CD1c-positive myeloid dendritic cell (primary cell): ENCODE measurements around the gene SLC24A4.

Experiments
- DNase-seq: peaks from one replicate; pipeline ENCODE4 v3.0.0-alpha.2; 2016; ENCODE audit errors: extremely low spot score

The SLC24A4 gene

DNA sequence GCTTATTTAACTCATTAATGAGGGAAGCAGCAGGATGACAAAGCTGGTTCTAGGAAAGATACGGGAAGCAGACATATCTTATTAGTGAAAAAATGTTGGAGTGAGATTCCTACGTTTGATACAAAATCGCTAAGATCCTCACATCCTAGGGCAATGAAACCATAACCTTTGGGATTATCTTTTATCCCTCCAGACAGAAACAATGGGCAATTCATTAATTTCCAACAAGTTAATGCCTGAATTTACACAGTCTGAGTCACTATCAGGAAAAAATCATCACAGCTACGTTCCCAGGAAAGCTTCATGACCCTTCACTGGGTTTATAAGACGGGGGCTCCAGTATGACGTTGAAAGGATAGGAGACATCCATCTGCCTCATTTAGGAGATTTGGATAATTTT lies 45.0 kb downstream of the SLC24A4 start:
- no peak for DNase-seq

DNA sequence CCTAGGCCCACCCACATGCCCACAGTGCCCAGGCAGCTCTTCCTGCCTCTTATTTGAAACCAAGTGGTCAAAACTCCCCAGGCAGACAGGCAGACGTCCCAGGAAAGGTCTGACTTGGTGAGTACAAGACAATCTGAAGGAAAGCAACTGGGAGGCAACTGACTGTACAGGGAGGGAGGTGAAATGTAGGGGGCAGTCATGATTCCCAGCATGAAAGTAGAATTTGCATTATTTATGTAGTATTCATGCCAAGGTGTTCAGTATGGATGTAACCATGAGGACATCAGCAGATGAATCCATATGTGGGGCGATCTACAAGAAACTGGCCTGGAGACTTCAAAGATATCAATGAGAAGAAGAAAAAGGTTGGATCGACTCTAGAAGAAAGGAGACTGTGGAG lies 46.1 kb downstream of the SLC24A4 start:
- DNase-seq = no peak

DNA sequence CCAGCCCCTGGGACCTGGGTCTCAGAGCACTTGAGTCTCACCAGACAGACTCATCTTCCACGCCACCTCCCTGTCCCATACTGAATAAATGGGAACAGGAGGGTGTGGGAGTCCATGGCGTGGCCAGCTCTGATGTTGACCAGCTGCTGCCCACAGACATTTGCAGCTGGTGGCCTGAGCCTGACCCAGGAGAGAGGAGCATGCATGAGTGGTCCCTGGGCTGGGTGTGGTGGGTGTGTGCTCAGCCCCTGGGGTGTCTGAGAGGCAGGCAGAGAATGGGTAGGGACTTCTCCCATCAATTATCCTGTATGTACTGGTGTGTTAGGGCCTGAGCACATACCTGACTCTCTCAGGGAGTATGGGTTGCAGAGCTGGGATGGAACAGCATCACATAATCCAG lies 49.3 kb downstream of the SLC24A4 start:
- no peak for DNase-seq

DNA sequence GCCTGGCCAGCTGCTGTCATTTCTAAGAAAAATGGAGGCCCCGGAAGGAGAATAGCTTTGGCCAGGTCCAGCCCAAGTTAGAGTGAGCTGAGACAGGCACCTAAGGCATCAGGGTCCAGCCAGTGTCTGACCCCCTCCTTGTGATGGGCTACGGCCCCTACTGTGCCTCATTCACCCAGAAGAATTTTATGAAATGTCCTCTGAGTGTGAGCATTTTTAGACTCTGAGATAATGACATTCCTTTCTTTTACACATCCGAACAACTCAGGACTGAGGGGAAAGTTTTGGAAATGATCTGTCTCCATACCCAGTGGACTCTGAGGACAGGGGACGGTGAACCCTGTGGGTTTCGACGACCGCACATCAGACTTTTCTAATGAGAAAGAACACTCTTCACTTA lies 50.4 kb downstream of the SLC24A4 start:
- no peak for DNase-seq

DNA sequence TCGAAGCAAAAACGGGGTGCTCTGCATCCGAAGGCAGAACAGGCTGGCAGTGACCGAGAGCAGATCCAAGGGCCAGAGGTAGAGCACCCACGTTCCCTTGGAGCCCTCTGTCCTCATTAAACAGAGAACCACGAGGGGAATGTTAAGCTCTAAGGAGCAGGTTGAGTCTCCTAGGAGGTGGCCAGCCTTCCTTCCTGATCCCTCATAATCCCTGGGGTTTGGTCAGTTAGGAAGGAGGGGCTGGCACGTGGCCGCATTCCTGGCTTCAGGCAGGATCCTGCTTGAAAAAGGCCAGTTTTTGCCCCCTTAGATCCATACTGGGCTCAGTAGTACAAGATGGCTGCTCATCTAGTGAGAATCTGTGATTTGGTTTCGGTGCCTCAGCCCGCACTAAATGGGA lies 57.2 kb downstream of the SLC24A4 start:
- DNase-seq = no peak

DNA sequence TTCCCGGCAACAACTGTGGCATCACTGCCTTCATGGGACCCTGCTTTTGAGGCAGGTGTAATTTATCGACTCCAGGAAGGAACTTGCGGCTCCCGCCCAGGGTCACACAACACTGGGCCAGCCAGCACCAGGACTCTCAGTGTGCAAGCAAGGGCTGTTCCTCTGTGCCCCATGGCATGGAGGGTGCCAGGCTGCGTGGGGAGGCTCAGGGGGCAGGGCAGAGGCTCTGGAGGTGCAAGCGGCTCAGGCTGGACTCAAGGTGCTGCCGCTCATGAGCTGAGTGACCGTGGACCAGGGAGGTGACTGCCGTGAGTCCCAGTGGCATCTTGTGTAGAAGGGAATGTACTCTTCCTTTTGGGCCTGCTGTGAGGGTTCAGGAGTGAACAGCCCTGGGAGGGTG lies 57.6 kb downstream of the SLC24A4 start:
- DNase-seq = no peak

DNA sequence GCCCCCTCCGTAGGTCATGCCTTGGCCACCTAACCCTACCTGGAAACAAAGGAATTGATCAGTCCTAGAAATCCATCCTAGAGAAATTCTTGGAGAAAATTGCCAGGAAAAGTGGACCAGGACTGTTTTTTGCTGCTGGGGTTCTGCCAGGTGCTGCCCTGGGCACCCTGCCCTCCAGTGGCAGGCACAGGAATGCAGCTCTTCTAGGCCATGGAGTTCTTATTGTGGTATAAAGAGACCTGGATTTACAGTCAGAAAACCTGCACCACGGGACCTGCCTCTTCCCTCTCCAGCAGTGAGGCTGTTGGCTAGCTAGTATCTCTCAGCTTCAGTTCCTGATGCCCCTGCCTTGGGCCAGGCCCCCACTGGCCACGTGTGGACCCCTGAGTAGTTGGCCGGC lies 59.7 kb downstream of the SLC24A4 start:
- no peak for DNase-seq

DNA sequence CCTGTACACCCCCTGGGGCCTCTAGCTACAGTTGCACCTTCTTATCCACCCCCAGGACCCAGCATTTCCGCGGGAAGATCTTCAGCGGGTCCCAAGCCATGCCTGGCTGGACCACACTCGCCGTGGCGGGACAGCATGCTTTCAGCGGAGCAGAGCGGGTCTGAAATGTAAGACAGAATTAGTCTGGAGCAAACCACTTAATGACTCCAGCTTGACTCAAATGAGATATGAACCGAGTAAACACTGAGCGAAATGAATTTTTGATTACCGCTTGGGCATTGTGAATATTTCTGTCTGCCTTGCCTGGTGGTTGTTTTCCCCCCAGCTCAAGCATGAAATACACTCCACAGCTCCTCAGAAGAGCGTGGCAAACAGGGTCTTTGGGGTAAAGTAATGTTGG lies 60.8 kb downstream of the SLC24A4 start:
- no peak for DNase-seq

DNA sequence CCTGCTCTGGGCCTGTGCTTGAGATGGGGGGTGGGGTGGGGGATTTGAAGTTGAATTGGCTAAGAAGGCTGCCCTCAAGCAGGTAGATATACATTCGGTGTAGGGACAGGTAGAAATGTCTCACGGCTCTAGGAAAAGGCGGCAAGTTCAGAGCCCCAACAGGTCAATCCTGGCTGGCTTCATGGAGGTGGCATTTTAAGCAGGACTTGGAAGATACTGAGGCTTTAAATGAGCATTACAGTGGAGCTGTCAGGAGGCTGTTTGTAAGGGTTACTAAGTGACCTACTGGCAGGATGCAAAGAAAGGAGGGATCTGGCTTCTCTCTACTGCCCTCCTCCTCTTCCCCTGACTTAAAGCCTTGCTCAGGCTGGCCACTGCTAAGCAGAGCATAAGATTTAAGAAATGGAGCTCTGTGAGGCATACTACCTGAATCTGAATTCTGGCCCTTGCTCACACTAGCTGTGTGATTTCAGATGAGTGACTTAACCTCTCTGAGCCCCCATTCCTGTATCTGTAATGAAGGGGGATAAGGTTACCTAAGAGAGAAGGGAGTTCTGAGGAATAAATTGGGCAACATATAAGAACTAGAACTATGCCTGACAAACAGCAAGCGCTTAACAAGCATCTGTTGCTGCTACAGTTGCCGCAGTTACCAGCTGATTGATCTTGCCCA lies 61.6 kb downstream of the SLC24A4 start:
- no peak for DNase-seq

DNA sequence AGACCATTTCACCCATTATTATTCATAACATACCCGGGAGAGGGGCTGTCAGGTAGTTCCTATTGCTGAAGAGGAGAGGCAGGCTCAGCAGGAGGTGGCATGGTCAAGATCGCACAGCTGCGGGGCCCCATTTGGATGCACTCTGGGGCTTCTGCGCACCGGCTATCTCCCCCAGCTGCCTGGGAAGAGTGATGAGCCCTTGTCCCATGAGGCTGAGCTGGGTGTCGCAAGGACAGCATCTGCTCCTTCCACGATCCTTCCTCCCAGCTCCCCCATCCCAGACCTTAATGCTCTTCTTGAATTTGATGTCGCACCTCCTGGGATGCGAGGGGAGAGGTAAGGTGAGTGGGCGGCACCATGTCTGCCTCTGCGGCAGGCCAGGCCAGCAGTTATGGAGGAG lies 62.6 kb downstream of the SLC24A4 start:
- no peak for DNase-seq

DNA sequence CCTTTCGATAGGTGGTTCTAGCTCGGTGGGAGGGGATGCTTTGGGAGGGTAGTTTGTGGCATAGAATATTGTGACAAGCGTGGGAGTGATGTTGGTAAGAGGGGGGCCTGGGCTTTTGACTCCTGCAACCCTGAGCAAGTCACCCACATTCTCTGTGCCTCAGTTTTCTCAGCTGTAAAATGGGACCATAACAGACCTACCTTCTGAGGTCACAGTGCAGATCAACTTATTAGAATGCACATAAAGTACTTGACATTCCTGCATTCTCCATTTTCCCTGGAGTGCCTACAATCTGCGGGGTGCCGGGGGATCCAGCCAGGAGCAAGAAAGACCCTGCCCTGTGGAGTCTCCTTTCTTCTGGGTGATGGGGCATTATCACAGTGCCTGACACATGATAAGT lies 63.2 kb downstream of the SLC24A4 start:
- DNase-seq = no peak

DNA sequence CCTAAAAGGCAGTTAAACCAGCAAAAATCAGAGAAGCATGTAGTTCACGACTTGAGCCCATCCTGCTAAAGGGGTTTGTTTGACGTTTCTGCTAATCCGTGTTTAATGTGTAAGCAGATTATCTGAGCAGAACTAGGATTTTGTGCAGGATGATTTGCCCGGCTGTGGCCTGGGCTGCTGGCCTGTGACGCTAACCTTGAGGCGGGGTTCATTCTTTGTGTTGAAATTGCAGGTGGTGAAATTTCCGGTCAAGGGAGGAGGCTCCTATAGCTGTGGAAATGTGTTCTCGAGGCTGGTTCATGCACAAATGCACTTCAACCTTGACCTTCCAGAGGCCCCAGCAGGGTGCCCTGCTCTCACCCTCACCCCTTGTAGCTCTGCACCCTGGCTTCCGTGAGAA lies 63.7 kb downstream of the SLC24A4 start:
- DNase-seq = peak; percentile 80

DNA sequence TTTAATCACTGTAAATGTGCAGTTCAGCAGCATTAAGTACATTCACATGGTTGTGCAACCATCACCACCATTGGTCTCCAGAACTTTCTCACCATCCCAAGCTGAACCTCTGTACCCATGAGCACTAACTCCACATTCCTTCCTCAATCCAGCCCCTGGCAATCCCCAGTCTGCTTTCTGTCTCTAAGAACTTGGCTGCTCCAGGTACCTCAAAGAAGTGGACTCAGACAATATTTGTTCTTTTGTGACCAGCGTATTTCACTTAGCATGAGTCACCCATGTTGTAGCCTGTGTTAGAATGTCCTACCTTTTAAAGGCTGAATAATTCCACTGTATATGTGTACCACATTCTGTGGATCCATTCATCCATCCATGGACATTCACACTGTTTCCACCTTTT lies 64.6 kb downstream of the SLC24A4 start:
- no peak for DNase-seq

DNA sequence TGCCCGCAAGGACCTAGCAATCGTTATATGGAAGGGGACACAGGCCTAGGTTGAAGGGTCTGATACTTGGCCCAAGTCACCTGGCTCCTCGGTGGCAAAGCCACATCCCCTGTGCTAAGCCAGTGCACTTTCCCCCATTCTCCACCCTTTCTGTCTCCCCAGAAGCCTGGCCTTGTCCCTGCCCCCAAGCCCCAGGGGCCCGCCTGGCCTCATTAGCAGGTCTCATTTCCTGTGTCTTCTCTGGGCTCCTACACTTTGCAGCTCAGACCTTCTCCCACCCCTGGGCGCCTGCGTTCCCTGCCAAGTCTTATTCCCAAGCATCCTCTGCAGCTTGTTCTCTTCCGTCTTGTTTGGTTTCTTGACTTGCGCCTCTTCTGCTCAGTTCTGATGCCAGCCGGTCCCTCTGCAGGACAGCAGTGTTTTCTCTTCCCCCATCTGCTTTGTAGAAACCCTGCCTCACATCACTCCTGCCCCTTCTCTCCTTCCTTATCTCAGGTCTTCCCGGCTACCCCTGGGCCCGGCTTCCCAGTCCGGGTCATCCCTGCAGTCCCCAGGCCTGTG lies 66.7 kb downstream of the SLC24A4 start:
- DNase-seq = no peak

DNA sequence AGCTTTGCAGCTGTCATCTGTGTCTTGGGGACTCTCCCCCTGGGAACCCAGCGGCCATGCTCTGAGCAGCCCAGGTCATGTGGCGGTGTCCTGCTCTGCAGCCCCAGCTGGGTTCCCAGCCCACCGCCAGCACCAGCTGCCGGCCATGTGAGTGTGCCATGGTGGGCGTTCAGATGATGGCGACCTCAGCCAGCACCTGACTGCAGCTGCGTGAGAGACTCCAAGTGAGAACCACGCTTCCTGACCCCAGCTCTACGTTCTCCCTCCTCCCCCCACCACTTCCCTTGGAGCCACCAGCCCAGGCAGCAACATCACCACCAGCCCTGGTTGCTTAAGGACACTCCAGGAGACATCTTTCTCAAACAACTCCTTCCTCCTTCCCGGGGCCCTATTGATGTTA lies 68.8 kb downstream of the SLC24A4 start:
- peak; percentile 63 for DNase-seq

DNA sequence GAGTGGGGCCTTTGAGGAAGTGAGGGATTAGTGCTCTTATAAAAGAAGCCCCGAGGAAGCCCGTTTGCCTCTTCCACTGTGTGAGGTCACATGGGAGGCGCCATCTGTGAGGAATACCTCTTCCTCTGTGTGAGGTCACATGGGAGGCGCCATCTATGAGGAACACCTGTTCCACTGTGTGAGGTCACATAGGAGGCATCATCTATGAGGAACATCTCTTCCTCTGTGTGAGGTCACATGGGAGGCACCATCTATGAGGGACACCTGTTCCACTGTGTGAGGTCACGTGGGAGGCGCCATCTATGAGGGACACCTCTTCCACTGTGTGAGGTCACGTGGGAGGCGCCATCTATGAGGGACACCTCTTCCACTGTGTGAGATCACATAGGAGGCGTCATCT lies 69.7 kb downstream of the SLC24A4 start:
- DNase-seq = peak; percentile 53

DNA sequence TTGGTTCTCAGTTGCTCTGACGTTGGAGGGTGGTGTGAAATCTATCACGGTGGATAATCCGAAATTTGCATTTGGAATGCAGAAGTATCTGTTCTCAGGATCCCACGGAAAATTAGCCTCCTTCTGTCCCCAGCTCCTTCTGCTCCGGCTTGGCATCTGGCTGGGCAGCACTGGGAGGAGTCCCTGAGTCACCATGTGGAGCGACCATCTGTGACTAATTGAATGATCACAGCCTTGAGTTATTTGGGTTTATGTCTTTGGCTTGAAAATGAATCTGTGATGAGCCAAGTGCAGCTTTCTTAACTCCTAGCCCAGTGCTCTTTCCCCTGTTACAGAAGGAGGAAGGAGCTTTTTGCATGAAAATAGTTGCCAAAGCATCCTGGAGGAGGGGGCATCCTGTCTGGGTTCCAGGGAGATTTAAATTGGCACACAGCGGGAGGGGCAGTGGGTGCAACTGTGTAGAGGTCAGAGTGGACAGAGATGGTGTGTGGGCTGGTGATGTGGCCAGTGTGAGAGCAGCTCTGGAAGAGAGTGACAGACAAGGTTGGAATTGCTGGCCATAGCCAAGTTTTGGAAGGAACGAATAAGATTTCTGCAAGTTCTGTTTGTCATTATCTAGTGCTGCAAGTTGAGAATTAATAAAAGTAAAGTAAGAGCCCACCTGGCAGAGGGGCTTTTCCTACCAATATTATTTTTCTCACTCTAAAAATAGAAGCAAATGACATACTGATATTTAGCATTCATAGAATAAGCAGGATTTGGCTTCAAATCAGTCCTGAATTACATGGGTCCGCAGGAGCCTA lies 74.4 kb downstream of the SLC24A4 start:
- peak; percentile 87 for DNase-seq

DNA sequence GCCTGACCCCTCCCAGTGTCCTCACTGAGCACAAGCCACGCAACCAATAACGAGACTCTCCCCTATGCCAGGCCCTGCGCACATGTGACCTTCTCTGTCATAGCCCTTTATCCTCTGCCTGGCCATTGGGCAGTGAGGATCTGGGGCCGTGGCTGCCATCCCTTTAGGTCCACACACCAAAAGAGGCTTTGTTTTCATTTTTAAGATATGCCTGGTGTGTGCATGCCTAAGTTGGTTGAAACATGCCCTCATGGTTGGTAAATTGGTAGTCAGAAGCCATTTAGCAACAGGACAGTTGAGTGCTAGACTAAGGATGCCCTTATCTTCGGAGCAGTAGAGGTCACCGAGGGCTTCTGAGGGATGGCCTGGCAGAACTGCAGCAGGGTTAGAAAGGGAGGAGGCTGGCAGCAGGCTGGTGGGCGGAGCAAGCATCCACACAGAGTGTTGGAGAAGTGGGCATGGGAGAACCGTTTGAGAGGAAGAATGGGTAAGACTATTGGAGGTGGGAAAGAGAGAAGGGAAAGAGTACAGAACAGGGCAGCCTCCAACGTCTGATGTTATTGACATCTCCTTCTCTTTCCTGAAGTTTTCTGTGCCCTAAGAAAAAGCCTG lies 75.1 kb downstream of the SLC24A4 start:
- DNase-seq = no peak

DNA sequence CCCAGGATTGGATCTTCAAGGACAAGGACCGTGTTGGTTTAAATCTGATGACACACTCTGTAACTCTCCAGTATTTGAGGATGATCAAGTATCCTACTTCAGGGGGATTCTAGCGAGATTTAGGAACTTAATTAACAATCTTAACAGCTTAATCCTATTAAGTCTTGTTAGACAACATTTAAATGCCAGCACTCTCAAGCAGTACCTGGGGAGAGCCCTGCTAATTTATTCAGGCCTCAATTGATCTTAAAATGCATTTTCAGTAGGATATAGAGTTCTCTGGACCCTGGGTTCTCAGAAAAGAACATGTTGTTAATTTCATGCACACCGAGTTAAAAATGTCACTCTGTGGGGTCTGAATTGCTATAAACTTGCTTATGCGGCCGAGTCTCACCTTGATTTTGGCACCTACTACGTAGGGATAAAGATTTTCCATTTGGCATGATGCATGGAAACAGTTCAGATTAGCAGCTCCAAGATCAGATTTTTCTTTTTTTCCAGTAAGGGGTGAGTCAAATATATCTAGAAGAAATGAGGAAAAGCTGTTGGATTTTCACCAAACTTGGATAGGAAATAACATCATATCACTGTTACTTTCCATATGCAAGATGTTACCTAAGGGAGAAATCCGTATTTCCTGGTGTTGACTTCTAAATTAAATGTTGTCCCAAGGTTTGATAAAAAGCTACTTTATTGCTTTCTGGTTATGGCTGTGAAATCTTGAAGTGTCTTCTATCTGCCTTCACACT lies 76.1 kb downstream of the SLC24A4 start:
- DNase-seq = no peak

DNA sequence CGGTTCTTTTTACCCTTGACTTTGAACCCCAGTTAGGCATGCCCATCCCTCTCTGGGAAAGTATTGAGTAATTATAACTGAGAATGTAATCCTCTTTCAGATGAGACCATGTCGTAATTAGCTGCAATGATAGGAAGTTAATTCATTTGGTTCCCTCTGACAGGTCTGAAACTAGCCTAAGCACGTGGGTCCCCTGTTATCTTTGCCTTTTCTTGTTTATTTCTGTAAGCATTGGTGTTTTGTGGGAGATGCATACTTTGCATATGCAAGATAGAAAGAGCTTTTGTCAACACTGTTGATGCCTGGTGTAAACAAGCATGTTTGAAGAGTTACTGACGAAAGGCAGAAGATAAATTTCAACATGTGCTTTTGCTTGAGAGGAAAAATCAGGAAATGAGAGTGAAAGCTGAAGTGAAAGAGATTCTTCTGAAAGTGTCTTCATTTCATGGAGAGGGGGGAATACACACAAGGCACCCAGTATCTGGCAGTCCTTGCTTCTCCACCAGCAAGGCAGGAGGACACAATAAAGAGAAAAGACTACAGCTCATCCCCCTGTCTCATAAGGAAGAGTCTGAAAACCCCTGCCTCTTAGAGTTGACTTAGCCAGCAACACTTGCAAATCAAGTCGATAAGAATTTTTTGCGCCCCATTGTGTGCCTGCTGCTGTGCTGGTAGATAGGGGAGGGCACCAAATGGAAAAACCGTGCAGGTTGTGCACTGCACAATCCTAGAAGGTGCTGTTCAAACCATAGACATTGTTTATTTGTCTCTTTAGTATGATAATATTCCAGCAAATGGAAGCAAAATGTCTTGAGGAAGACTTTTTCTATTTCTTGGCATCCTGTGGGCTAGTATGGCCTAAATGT lies 77.8 kb downstream of the SLC24A4 start:
- peak; percentile 89 for DNase-seq

DNA sequence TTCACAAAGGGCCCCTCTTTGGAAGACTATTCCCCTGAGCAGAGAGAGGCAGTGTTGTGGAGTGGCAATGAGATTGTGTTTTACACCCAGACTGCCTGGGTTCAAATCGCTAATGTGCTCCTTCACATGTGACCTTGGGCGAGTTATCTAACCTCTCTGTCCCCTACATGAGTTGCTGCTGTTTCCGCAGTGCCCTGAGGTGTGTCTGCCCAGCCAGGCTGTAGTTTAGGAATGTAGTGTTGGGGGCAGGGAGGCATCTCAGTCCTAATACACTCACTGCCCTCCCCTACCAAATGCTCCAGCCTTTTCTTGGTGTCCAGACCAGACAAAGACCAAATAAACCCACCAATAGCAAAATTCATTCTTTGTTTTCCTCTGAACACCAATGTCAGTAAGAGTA lies 78.6 kb downstream of the SLC24A4 start:
- no peak for DNase-seq
